Cortex of kidney (tissue), 1 donor: ENCODE data around the gene PRMT1.

ENCODE experiments used
- DNase-seq: peaks from one replicate; lab custom pipeline; 2025; lab: John Stamatoyannopoulos, UW

PRMT1 gene

DNA sequence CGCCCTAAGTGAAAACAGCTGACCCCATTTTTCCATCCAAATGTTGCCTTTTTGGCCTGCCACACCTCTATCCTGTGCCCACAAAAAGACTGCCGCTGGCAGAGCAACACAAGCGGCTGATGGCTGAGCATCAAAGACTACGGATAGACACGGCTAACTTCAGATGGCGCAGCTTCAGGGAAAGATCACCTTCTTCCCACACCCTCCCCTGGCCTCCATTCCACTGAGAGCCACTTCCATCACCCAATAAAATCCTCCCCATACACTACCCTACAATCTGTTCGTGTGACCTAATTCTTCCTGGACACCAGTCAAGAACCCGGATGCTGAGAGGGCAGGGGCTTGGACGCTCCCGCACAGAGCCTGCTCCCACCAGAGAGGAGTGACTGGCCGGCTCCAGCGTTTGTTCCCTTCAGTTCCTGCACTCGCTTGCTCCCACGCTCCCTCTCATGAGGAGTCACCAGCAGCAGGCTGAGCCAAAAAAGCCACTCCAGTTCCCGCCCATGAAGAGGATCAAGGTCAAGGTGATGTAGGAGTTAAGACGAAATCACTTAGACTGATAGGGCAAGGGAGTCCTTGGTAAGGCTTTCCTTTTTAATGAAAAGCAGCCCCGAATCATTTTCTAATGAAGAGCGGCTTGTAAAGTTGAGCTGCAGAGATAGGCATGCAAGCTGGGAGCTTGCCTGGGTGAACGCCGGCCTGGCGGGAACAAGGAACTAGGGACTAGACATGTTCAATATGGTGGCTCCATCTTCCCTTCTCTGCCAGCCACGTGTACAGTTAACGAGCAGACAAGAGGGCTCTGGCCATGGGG, 50.4 kb downstream of the PRMT1 start:
- no peak for DNase-seq

DNA sequence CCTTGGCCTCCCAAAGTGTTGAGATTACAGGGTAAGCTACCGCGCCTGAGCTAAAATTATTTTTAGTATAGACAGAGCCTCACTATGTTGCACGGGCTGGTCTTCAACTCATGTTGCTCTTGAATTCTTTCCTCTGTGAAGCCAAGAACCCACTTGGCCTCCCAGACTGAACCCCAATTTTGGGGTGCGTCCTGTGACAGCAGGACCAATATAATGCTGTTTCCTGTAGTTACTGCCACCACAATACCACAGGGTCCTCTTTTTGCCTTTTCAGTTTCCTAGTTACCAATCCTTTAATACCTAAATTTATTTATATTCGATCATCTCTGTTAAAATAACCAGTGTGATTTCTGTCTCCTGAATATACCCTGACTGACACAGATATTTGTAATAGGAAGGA, 53.1 kb downstream of the PRMT1 start:
- DNase-seq, result no peak
